Measurements from ENCODE around the gene KCNQ5.
"Not testable (repeated sequence)": the region's sequence is repeated elsewhere in the genome, so short reads cannot be mapped to it uniquely, and the experiment has no call there.

KCNQ5 gene

GRCh38 chr6:72856801-72857200 lies 234.9 kb downstream of the KCNQ5 start:
- DNase-seq: no peak

DNA sequence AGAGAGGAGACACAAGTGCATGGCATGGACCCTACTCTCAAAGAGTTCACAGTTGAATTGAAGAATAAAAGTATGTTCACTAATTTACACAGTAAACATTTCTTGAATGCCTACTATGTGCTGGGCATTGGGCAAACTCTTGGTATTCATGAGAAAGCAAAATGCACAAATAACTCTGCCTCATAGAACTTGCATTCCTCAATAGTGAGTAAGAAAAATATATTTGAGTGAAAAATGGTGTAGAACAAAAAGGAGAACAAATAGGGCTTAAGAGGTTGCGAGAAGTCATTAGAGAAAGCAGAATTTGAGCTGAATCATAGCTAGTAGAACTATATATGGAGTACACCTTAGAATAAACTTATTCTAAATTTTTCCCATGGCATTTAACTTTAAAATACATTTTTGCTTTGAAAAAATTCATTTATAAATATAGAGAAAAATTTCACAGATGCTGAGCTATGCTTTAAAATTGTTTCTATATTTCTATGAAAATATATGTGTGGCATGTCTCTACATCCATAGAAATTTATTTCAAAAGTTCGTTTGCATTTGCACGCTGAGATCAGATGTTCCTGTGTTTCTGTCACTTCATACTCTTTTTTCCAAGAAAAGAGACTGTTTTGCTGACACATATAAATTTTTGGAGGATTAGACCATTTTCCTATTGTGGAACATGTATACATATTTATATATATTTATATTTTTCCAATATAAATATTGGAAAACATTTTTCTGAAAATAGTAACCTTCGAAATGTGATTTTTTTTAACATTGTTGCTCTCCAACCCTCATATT lies 236.1 kb downstream of the KCNQ5 start:
- no peak for DNase-seq

GRCh38 chr6:72861059-72861458 lies 239.2 kb downstream of the KCNQ5 start:
- DNase-seq: no peak

DNA sequence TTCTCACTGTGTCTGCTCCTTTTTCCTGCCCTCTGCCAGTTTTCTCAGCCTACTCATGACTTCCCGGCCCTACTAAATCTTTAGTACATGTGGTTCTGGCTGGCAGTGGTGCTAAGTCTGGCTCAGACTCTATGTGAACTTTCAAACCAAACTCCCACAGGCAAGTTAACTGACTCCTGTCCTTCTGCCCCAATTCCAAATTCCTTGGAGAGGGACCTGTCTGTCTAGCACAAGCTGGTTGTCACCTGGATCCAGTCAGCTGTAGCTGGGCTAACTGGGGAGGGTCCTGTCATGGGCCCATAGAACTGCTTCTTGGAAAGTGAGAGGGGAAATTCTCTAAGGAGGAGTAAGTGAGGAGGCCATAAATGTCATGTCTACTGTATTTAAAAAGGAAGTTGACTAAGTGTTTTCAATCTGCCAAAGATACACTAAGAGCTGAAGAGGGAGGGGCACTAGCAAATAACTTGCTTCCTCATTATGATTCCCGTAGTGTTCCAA lies 240.1 kb downstream of the KCNQ5 start:
- no peak for DNase-seq

DNA sequence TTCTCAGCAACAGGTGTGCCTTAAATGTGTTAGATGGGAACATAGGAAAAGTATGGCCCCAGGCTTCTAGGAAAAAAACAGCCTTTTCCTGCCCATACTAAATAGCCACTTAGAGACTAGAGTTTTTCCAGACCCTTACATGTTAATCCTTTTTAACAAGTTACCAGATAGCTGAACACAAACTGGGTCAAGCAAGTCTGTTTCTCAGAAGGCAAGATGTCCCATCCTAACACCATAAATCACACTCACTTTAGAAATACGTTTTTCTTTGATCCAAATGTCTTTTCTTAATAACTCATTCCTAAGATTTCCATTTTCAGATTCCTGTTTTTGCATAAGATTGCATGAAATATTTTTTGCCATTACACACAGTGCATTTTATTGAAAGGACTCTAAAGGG lies 241.3 kb downstream of the KCNQ5 start:
- no peak for DNase-seq

- no peak for DNase-seq
Measured at GRCh38 chr6:72864236-72864635, 242.4 kb downstream of the KCNQ5 start.

DNA sequence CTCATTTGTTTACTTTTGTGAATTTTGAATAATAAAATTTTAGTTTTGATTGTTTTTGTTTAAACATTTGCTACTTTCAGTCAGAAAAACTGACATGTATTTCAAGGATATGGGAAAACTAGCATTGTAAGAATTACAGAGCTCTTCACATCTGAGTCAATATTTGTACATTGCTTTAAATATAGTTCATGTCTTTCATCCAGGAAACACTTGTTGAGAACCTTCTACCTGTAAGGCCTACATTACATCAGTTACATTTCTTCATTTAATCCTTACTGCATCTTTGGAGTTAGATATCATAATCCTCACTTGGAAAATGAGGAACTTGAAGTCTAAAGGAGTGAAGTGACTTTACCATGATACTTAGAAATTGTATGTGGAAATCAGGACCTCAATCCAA lies 242.9 kb downstream of the KCNQ5 start:
- no peak for DNase-seq

DNA sequence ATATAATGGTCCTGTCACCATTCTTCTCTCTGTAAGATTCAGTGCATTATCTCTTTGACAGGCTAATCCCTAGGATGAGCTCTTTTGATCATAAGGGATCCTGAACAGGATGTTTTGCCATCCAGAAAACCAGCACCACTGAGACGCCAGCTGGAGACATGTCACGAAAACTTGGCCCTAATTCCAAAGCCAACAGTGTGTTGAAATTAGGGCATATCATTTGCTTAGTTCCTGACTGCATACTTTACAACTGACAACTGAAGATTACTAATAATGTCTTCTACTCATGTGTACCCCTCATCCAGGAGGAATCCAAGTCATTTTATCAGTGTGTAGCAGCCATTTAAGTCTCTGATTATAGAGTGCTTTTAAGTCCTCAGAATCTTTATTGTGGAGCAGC lies 243.6 kb downstream of the KCNQ5 start:
- no peak for DNase-seq

GRCh38 chr6:72869621-72870020 lies 247.8 kb downstream of the KCNQ5 start:
- no peak for DNase-seq

DNA sequence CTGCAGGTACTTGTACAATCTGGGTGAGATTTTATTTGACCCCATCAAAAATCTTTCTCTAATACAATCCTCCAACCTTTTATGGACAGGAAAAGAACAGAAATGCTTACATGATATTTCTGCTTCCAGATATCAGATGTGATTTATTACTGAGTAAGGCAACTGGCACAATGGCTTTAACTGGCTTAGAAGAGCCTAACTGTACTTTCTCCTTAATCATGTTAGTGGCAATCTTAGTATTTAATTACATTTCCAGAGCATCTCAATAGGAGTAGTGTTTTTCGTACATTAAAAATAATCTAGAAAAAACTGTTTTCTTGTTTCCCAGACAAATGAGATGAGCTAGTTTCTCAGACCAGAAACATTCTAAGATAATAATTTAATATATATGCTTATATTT lies 251.6 kb downstream of the KCNQ5 start:
- no peak for DNase-seq

- DNase-seq: no peak
Measured at GRCh38 chr6:72876256-72876655, 254.4 kb downstream of the KCNQ5 start.

- DNase-seq: no peak
Measured at GRCh38 chr6:72886170-72886569, 264.3 kb downstream of the KCNQ5 start.

DNA sequence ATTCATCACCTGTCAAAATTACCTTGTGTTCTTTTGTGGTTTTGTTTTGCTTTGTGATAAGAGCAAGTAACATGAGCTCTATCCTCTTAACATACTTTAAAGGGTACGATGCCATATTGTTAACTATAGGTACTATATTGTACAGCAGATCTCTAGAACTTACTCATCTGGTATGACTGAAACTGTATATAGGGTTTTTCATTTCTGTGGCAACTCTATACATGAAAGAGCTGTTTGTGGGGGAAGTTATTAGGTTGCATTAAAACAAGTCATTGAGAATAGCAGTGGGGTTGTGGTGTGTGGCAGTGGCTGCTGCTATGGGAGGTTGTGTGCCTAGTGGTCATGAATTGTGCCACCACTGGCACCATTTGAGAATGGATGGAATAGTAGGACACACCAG lies 268.4 kb downstream of the KCNQ5 start:
- DNase-seq: no peak

DNA sequence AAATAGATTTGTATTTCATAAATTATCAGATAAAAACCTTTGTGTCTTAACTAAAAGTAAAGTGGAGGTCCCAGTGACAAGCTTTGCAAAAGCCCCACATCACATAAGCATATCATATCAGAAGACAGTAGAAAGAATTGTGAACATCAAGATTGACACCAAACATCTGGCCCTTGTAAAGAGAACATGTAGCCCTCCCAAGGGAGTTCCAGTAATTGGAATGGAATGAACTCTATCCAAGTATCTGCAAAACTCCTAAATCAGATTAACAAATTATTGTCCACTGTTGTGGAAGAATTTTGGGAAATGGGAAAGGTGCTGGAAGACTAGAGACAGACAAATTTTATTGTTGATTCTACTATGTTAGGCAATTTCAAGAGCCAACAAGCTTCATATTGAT lies 268.8 kb downstream of the KCNQ5 start:
- DNase-seq: no peak

DNA sequence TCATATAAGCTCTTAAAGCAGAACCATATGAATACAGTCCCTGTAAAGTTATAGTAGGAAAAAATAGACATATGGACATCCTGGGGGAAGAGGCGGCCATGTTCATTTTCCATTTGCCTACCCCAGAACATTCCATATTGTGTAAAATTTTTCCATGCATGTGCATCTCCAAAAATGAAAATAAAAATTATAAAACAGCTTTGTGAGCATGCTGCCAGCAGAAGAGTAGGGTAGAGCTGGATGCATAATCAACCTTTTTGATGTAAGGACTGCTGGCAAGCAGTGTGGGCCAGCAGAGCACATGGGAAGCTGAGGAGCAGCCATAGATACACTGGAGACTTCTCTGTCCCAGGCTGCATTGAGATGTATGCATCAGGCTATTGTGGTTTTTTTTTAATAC lies 271.0 kb downstream of the KCNQ5 start:
- DNase-seq: no peak

GRCh38 chr6:72894091-72894490 lies 272.2 kb downstream of the KCNQ5 start:
- no peak for DNase-seq

DNA sequence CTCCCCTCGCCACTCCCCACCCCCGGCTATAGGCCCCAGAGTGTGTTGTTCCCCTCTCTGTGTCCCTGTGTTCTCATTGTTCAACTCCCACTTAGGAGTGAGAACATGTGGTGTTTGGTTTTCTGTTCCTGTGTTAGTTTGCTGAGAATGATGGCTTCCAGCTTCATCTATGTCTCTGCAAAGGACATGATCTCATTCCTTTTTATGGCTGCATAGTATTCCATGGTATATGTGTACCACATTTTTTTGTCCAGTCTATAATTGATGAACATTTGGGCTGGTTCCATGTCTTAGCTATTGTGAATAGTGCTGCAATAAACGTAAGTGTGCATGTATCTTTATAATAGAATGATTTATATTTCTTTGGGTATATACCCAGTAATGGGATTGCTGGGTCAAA lies 276.4 kb downstream of the KCNQ5 start:
- not testable (repeated sequence) for DNase-seq

DNA sequence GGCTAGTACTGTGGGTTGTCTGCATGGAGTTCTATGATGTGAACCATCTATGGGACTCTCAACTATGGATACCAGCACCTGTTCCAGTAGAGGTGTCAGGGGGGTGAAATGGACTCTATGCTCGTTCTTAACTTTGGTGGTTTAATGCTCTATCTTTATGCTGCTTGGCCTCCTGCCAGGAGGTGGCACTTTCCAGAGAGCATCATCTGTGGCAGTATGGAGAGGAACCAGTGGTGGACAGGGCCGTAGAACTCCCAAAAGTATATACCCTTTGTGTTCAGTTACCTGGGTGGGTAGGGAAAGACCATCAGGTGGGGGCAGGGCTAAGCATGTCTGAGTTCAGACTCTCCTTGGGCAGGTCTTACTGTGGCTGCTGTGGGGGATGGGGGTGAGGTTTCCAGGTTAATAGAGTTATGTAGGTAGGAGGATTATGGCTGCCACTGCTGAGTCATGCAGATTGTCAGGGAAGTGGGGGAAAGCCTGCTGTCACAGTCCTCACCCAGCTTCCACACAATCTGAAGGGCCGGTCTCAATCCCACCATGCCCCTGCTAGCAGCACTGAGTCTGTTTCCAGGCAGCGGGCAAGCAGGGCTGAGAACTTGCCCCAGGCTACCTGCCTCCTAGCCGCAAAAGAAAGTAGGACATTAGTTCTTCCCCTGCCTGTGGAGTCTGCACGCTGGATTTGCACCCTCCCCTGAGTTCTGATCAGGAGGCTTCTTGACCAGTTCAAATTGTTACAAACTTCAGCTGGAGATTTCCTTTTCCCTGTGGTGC lies 284.0 kb downstream of the KCNQ5 start:
- DNase-seq: no peak

DNA sequence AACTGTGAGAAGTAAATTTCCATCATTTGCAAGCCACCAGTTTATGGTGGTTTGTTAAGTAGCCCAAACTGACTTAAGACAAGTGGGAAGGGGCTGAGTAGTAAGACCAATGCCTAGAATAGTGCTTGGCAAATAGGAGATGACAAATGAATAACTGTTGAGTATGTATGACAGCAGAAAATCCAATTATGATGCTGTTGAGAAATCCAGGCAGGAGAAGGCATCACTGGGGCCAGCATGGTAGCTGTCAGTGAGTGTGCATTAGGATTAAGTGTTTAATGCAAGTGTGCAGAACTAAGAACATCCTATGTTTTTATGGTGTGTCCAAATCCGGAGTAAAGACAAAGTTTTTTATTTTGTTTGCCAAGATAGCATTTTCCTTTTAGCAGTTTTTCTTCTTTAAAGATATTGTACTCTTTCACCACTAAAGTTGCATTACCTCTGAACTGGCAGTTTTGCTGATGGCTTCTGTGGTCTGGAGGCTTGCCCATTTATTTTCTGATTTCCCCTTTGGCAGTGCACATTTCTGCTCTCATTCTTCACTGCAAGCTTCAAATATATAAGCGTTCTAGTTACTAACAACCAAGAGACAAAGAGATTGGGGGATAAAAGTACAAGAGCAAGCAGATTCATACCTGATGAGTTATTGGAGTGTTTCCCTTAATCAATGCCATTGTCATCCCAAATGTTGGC lies 289.7 kb downstream of the KCNQ5 start:
- no peak for DNase-seq

- no peak for DNase-seq
Measured at GRCh38 chr6:72913797-72914196, 291.9 kb downstream of the KCNQ5 start.

DNA sequence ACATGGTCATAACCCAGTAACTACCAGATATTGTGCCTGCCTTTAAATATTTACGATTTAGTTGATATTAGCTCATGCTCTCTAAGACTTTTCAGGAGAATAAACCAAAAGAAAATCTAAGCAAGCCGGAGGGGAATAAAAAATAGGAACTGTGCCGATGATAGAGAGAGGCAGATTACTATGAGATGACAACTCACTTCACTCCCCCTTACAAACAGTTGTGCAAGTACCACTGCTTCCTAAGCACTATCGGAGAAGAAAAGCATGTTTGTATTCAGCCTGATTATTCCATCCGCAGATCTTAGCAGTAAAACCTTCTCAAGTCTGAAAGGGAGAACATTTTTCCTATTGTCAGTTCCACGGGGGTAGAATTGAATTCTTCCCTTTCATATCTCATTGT lies 294.4 kb downstream of the KCNQ5 start:
- no peak for DNase-seq

DNA sequence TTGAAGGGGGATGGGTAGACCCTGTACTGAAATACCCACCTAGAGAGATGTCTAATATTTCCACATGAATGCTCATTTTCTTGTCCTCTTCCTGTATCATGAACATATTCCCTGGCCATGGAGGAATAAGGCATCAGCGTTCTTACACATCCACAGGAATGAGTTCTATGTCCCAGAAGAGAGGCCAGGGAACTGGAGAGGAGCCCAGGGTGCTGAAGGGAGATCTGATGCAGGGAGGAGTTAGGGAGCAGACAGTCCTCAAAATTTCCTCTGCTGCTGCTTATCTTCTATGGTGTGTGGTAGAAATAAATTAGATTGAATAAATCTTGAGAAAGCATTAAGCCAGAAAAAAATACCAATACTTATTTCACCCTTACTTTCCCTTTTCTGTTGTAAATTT lies 295.0 kb downstream of the KCNQ5 start:
- no peak for DNase-seq

DNA sequence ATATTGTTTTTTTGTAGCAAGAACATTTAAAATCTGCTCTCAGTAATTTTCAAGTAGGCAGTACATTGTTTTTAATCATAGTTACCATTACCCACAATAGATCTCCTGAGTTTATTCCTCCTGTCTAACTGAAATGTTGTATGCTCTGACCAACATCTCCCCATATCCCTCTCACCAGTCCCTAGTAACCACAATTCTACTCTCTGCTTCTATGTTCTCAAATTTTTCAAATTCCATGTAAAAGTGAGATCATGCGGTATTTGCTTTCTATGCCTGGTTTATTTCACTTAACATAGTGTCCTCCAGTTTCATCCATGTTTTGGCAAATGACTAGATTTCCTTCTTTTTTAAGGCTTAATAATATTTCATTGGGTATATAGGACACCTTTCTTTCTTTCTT lies 300.5 kb downstream of the KCNQ5 start:
- DNase-seq: no peak

DNA sequence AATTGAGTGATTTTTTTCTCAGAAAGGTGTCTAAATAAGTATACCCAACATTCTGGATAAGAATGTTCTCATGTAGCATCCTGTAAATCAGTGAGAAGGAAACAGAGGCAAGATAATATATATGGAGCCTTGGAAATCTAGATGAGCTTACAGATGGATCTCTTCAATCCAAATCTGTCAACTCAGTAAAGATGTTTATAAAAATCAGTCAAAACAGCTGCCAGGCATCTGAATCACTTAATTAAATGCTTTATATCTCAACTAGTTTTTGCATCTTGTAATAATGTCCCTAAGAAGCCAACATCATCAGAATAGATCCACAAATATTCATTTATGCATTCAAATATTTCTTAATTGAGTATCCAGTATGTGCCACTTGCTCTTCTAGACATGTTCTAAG lies 303.3 kb downstream of the KCNQ5 start:
- DNase-seq: no peak

Measured in NCI-H1436 treated with DMSO at 0.1 percent for 48 hours (cell line).